Body of pancreas (tissue), 4 donors: Measurements from ENCODE around the gene LINGO4.

ENCODE experiments used
- POLR2A ChIP-seq, 3 donors: fragments of 450-650 bp; IDR thresholded peaks; one replicate each; pipeline ENCODE4 v1.6.1; 2016; ENCODE audit warnings: antibody characterized with exemption in 3 of 3, mild to moderate bottlenecking in 2 of 3
- TF ChIP-seq, protein P1 (sequence below), 7 experiments: fragments of 450-650 bp in 4 of 7; fragments of 200-600 bp in 3 of 7; sonication (generic) in 3 of 7; IDR thresholded peaks; one replicate each; pipeline ENCODE4 v1.5.1; 2016 to 2019; ENCODE audit warnings: antibody characterized with exemption in 7 of 7

DNA sequence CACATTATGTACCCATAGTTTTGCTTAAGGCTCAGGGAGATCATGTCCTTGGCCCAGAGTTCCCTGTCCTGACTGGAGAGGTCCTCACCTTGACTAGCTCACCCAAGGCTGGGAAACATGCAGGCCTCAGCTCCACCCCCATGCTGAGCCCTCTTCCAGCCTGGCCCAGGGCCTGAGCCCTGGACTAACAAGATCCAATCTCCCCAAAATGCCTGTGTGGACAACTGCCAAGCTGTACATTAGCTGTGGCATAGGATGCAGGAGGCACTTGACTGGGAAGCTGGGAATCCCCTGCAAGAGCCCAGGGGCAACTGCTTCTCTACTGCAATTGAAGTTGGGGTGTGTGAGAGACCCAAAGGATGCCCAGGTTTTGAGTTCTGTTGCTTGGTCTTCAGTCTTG lies 2.1 kb downstream of the LINGO4 start:
- TF ChIP-seq, protein P1, sequence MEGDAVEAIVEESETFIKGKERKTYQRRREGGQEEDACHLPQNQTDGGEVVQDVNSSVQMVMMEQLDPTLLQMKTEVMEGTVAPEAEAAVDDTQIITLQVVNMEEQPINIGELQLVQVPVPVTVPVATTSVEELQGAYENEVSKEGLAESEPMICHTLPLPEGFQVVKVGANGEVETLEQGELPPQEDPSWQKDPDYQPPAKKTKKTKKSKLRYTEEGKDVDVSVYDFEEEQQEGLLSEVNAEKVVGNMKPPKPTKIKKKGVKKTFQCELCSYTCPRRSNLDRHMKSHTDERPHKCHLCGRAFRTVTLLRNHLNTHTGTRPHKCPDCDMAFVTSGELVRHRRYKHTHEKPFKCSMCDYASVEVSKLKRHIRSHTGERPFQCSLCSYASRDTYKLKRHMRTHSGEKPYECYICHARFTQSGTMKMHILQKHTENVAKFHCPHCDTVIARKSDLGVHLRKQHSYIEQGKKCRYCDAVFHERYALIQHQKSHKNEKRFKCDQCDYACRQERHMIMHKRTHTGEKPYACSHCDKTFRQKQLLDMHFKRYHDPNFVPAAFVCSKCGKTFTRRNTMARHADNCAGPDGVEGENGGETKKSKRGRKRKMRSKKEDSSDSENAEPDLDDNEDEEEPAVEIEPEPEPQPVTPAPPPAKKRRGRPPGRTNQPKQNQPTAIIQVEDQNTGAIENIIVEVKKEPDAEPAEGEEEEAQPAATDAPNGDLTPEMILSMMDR (IDR thresholded peaks at IDR 0.05) = no peak
- TF ChIP-seq POLR2A (IDR thresholded peaks at IDR 0.05) = no peak
